ENCODE data around the gene CTXND1. TPM values are rescaled to one million over a fixed set of nuclear protein-coding genes. Genes with fewer than 3 reads are reported as not detected.

CTXND1 gene
- total and polyA plus RNA-seq, 3 experiments from 2014 or later, result not detected

GRCh38 chr15:80250614-80251427, 1.2 kb downstream of the CTXND1 start:
- Histone ChIP-seq H3K27me3 (ENCODE audit: insufficient read depth, low read length, poor library complexity, severe bottlenecking) (peaks cover 16% of the 10 kb centered on the region), H3K4me3 (ENCODE audit: low read length) (no peak overlapping the region), H3K4me1 (ENCODE audit: insufficient read depth, low read length) (no peaks in the 10 kb centered on the region), H3K36me3 (ENCODE audit: insufficient read depth, low read length) (no peaks in the 10 kb centered on the region), H3K27ac (ENCODE audit: low read depth, low read length) (no peak overlapping the region), H3K9me3 (ENCODE audit: low read length) (no peaks in the 10 kb centered on the region)
- no peak for DNase-seq
- H3K9me3 Mint-ChIP-seq, result no peaks in the 10 kb centered on the region
- peaks cover 53 to 86% of the 10 kb centered on the region in 2 donors for H3K27me3 Mint-ChIP-seq
- ChIA-PET CTCF (no interaction called here), POLR2A (no interaction called here)
- peak overlapping the region in 6 of 7 donors; percentile 30 to 75 (median 42) for H3K4me3 Mint-ChIP-seq
- no peaks in the 10 kb centered on the region for H3K36me3 Mint-ChIP-seq
- H3K27ac Mint-ChIP-seq, result no peak overlapping the region
- peaks cover 4 to 14% (median 10%) of the 10 kb centered on the region in 3 donors for H3K4me1 Mint-ChIP-seq

GRCh38 chr15:80249973-80250372, 2.0 kb downstream of the CTXND1 start:
- H3K4me3 ChIP-seq (ENCODE audit: low read length), result no peak overlapping the region
- peaks cover 4 to 14% (median 10%) of the 10 kb centered on the region in 3 donors for H3K4me1 Mint-ChIP-seq
- H3K4me3 Mint-ChIP-seq, result no peak overlapping the region
- DNase-seq, result no peak
- H3K27me3 Mint-ChIP-seq, result peaks cover 45 to 83% of the 10 kb centered on the region in 2 donors
- H3K9me3 Mint-ChIP-seq, result no peaks in the 10 kb centered on the region
- H3K27ac Mint-ChIP-seq, result no peak overlapping the region
- H3K4me1 ChIP-seq (ENCODE audit: insufficient read depth, low read length), result no peaks in the 10 kb centered on the region
- ChIA-PET POLR2A (no interaction called here), CTCF (no interaction called here)
- H3K36me3 ChIP-seq (ENCODE audit: insufficient read depth, low read length), result no peaks in the 10 kb centered on the region
- H3K27me3 ChIP-seq (ENCODE audit: insufficient read depth, low read length, poor library complexity, severe bottlenecking), result peaks cover 16% of the 10 kb centered on the region
- no peak overlapping the region for H3K27ac ChIP-seq (ENCODE audit: low read depth, low read length)
- H3K36me3 Mint-ChIP-seq, result no peaks in the 10 kb centered on the region
- H3K9me3 ChIP-seq (ENCODE audit: low read length), result no peaks in the 10 kb centered on the region

- POLR2A ChIA-PET, result no interaction called here
Observed at GRCh38 chr15:80247320-80247719, 4.7 kb downstream of the CTXND1 start.

GRCh38 chr15:80246425-80246894, 5.6 kb downstream of the CTXND1 start:
- Histone ChIP-seq H3K4me1 (ENCODE audit: insufficient read depth, low read length) (no peaks in the 10 kb centered on the region), H3K36me3 (ENCODE audit: insufficient read depth, low read length) (no peaks in the 10 kb centered on the region), H3K27me3 (ENCODE audit: insufficient read depth, low read length, poor library complexity, severe bottlenecking) (peaks cover 7% of the 10 kb centered on the region), H3K27ac (ENCODE audit: low read depth, low read length) (no peak overlapping the region), H3K9me3 (ENCODE audit: low read length) (no peaks in the 10 kb centered on the region), H3K4me3 (ENCODE audit: low read length) (no peak overlapping the region)
- Mint-ChIP-seq H3K36me3 (no peaks in the 10 kb centered on the region), H3K27ac (no peak overlapping the region), H3K9me3 (no peaks in the 10 kb centered on the region), H3K4me3 (no peak overlapping the region), H3K4me1 (peaks cover 2 to 9% (median 5%) of the 10 kb centered on the region in 3 donors), H3K27me3 (peaks cover 37 to 86% of the 10 kb centered on the region in 2 donors)
- no peak for DNase-seq
- ChIA-PET POLR2A (no interaction called here), CTCF (no interaction called here)

More at GRCh38 chr15:80247320-80247719, 4.7 kb downstream of the CTXND1 start:
- no peak for DNase-seq
- no peaks in the 10 kb centered on the region for H3K36me3 ChIP-seq (ENCODE audit: insufficient read depth, low read length)
- peaks cover 7% of the 10 kb centered on the region for H3K27me3 ChIP-seq (ENCODE audit: insufficient read depth, low read length, poor library complexity, severe bottlenecking)
- no peak overlapping the region for H3K27ac ChIP-seq (ENCODE audit: low read depth, low read length)
- H3K4me1 ChIP-seq (ENCODE audit: insufficient read depth, low read length), result no peaks in the 10 kb centered on the region
- Mint-ChIP-seq H3K27me3 (peaks cover 35 to 81% of the 10 kb centered on the region in 2 donors), H3K4me1 (peaks cover 4 to 12% (median 8%) of the 10 kb centered on the region in 3 donors), H3K36me3 (no peaks in the 10 kb centered on the region), H3K4me3 (no peak overlapping the region), H3K27ac (no peak overlapping the region), H3K9me3 (no peaks in the 10 kb centered on the region)
- H3K4me3 ChIP-seq (ENCODE audit: low read length), result no peak overlapping the region
- H3K9me3 ChIP-seq (ENCODE audit: low read length), result no peaks in the 10 kb centered on the region
- CTCF ChIA-PET, result no interaction called here

GRCh38 chr15:80242802-80243201, 9.2 kb downstream of the CTXND1 start:
- Histone ChIP-seq H3K27me3 (ENCODE audit: insufficient read depth, low read length, poor library complexity, severe bottlenecking) (no peaks in the 10 kb centered on the region), H3K4me1 (ENCODE audit: insufficient read depth, low read length) (no peaks in the 10 kb centered on the region), H3K9me3 (ENCODE audit: low read length) (no peaks in the 10 kb centered on the region), H3K36me3 (ENCODE audit: insufficient read depth, low read length) (no peaks in the 10 kb centered on the region), H3K4me3 (ENCODE audit: low read length) (no peak overlapping the region), H3K27ac (ENCODE audit: low read depth, low read length) (no peak overlapping the region)
- POLR2A ChIA-PET, result no interaction called here
- CTCF ChIA-PET, result no interaction called here
- Mint-ChIP-seq H3K4me1 (no peaks in the 10 kb centered on the region), H3K4me3 (no peak overlapping the region), H3K36me3 (no peaks in the 10 kb centered on the region), H3K27ac (no peak overlapping the region), H3K27me3 (peaks cover 22 to 71% of the 10 kb centered on the region in 2 donors), H3K9me3 (no peaks in the 10 kb centered on the region)
- no peak for DNase-seq

GRCh38 chr15:80242132-80242769, 9.8 kb downstream of the CTXND1 start:
- Mint-ChIP-seq H3K4me3 (no peak overlapping the region), H3K9me3 (no peaks in the 10 kb centered on the region), H3K27ac (no peak overlapping the region), H3K27me3 (peaks cover 21 to 66% of the 10 kb centered on the region in 2 donors), H3K36me3 (no peaks in the 10 kb centered on the region), H3K4me1 (no peaks in the 10 kb centered on the region)
- DNase-seq, result no peak
- ChIA-PET POLR2A (no interaction called here), CTCF (no interaction called here)
- H3K27ac ChIP-seq (ENCODE audit: low read depth, low read length), result no peak overlapping the region
- H3K4me1 ChIP-seq (ENCODE audit: insufficient read depth, low read length), result no peaks in the 10 kb centered on the region
- H3K9me3 ChIP-seq (ENCODE audit: low read length), result no peaks in the 10 kb centered on the region
- H3K36me3 ChIP-seq (ENCODE audit: insufficient read depth, low read length), result no peaks in the 10 kb centered on the region
- no peak overlapping the region for H3K4me3 ChIP-seq (ENCODE audit: low read length)
- no peaks in the 10 kb centered on the region for H3K27me3 ChIP-seq (ENCODE audit: insufficient read depth, low read length, poor library complexity, severe bottlenecking)

GRCh38 chr15:80241508-80241907, 10.5 kb downstream of the CTXND1 start:
- Mint-ChIP-seq H3K36me3 (no peaks in the 10 kb centered on the region), H3K9me3 (no peaks in the 10 kb centered on the region), H3K4me3 (no peak overlapping the region), H3K27me3 (peaks cover 18 to 58% of the 10 kb centered on the region in 2 donors), H3K4me1 (no peaks in the 10 kb centered on the region), H3K27ac (no peak overlapping the region)
- ChIA-PET POLR2A (no interaction called here), CTCF (no interaction called here)
- Histone ChIP-seq H3K4me3 (ENCODE audit: low read length) (no peak overlapping the region), H3K9me3 (ENCODE audit: low read length) (no peaks in the 10 kb centered on the region), H3K36me3 (ENCODE audit: insufficient read depth, low read length) (no peaks in the 10 kb centered on the region), H3K4me1 (ENCODE audit: insufficient read depth, low read length) (no peaks in the 10 kb centered on the region), H3K27ac (ENCODE audit: low read depth, low read length) (no peak overlapping the region), H3K27me3 (ENCODE audit: insufficient read depth, low read length, poor library complexity, severe bottlenecking) (no peaks in the 10 kb centered on the region)
- DNase-seq, result no peak

GRCh38 chr15:80240276-80240675, 11.7 kb downstream of the CTXND1 start:
- Mint-ChIP-seq H3K9me3 (no peaks in the 10 kb centered on the region), H3K4me3 (no peak overlapping the region), H3K4me1 (no peaks in the 10 kb centered on the region), H3K27ac (no peak overlapping the region), H3K36me3 (no peaks in the 10 kb centered on the region), H3K27me3 (peaks cover 20 to 56% of the 10 kb centered on the region in 2 donors)
- ChIA-PET CTCF (no interaction called here), POLR2A (no interaction called here)
- Histone ChIP-seq H3K27ac (ENCODE audit: low read depth, low read length) (no peak overlapping the region), H3K4me3 (ENCODE audit: low read length) (no peak overlapping the region), H3K36me3 (ENCODE audit: insufficient read depth, low read length) (no peaks in the 10 kb centered on the region), H3K4me1 (ENCODE audit: insufficient read depth, low read length) (no peaks in the 10 kb centered on the region), H3K9me3 (ENCODE audit: low read length) (no peaks in the 10 kb centered on the region), H3K27me3 (ENCODE audit: insufficient read depth, low read length, poor library complexity, severe bottlenecking) (no peaks in the 10 kb centered on the region)
- no peak for DNase-seq

Data from CD8-positive, alpha-beta memory T cell (primary cell).